GM08714 (cell line): Measurements from ENCODE around the gene FERMT3.

Experiments used
- H3K4me3 ChIP-seq: fragments of 200-500 bp; sonication (Bioruptor generic); 2 replicates; pipeline ENCODE4 v1.5.1; 2014; ENCODE audit warnings: mild to moderate bottlenecking, low read length, inconsistent platforms
- ZNF274 ChIP-seq: IDR thresholded peaks from 2 replicates; pipeline ENCODE4 v1.6.1; 2012; ENCODE audit warnings: mild to moderate bottlenecking, low read depth, low read length

FERMT3 gene

DNA sequence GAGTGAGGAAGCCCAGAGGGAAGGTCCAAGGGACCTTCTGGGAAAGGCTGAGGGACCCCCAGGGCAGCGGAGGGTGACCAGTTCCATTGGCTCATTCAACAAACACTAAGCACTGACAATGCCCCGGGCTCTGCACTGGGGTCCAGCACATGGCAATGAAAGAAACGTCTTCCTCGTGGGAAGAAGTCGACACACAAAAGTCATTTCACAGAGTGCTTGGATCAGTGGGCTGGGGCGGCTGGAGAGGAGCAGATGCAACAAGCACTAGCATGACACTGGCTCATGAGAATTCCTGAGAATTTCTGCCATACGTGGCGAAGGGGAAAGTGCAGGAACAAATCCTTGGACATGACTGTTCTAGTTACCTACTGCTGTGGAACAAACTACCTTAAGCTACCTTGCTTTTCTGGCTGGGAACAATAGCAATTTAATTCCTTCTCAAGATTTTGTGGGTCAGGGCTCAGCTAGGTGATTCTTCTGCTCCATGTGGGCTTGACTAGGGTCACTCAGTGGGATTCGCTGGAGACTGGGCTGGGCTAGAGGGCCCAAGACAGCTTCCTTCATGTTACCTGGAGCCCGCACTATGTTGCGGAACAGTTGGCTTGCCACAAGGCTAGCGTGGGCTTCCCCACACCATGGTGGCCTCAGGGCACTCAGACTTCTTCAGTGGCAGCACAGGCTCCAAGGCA, 27.4 kb upstream of the FERMT3 start:
- no peak for TF ChIP-seq ZNF274
- H3K4me3 ChIP-seq, result no peak overlapping the region

GRCh38 chr11:64180891-64181290, 25.6 kb upstream of the FERMT3 start:
- no peak for TF ChIP-seq ZNF274
- no peak overlapping the region for H3K4me3 ChIP-seq

DNA sequence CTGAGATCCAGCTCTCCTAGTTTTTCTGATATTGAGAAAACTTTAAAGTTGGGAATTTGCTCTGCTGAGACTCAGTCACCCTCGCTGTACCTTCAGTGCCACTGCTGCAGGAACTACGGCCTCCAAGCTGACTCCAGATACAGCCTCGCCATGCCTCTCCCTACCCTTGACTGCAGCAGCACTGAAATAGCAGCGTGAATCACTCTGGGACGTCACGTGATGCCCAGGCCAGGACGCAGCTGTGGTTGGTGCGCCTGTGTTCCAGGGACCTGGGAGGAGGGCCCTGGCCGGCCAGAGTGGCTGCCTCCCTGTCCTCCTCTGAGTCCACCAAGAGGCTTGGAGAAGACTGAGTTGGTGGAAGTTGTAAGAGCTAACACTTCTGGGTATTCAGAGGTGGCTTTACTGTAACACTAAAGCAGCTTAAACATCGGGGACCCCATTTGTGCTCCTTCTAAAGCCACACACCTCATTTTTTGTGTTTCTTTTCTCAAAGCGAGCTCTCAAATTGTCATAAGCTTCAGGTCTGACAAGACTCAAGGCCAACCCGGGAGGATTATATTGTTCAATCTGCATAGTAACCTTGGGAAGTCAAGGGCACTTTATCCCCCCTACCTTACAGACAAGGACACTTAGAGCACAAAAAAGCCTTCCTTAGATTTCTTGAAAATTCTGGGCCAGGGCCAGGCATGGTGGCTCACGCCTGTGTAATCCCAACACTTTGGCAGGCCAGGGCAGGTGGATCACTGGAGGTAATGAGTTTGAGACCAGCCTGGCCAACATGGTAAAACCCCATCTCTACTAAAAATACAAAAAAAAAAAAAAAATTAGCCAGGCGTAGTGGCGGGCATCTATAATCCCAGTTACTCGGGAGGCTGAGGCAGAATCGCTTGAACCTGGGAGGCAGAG, 24.8 kb upstream of the FERMT3 start:
- no peak overlapping the region for H3K4me3 ChIP-seq
- no peak for TF ChIP-seq ZNF274

DNA sequence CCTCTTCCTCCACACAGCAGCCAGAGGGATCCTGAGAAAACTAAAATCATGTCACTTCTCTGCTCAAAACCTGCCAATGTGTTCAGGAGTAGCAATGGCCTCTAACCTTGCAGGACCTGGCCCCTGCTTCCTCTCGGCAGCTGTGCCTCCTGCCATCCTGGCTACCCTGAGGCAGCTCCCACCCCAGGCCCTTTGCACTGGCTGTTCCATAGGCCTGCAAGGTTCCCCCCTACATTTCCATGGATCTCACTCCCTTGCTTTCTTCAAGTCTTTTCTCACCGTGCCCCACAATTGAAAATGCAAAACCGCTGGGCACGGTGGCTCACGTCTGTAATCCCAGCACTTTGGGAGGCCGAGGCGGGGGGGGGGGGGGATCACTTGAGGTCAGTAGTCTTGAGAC, 22.6 kb upstream of the FERMT3 start:
- no peak for TF ChIP-seq ZNF274
- H3K4me3 ChIP-seq, result no peak overlapping the region; the same call in 1 of the 2 replicates

DNA sequence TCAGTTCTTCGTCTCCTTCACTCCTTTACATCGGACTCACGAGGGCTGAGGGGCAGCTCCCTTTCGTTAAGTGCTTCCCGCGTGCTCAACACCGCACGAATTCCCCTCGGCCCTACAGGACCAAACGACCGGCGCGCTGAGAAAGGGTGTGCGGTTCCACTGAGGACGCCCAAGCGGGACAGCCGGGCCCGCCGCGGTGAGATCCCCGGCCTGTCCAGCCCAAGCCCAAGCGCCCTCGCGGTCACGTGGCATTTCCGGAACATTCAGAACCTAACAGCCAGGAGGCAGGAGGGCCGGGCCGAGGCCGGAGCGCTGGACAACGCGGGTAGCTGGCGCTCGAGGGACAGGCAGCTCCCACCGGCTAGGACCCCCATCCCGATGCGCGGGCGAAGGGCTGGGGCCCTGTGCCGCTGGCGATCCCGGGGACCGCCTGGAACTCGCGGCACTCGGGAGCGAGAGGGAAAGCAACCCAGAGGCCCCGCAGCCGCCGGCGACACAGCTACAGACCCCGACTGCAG, 21.3 kb upstream of the FERMT3 start:
- peak overlapping the region; percentile 78 for H3K4me3 ChIP-seq
- TF ChIP-seq ZNF274, result no peak

DNA sequence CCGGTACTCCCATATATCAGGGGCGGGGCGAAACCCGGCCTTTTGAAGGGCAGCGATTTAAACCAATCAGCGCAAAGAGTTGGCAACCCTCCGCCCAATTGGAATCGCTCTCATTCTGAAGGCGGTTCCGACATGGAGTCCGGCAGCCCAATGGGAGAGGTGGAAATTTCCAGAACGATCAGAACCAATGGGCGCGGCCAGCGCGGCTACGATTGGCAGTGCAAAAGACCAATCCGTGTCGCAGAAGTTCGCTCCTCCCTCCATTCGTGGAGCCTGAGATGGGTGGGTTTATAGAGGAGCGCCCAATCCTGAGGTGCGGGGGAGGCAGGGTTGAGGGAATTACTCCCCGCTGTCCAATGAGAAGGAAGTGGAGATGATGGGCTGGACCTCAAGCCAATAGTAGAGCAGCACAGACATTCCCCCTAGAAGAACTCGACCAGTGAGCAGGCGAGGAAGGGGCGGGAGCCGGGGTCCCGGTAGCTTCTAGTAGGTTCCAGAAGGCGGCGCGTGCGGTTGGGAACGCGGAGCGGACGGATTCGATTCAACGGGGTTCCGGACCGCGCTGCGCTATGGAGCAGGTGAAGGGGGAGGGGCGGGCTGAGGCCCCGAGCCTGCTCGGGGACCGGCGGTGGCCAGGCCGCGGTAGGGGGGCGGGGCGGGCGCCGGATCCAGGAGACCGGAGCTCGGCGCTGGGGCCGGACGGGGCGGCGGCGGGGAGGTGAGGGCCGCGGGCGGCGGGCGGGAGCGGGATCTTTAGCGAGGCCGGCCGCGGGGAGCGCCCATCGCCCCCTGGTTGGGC, 20.6 kb upstream of the FERMT3 start, which contains the start of gene STIP1:
Gene STIP1 (plus strand): TSS at position 479 of the 799 bp plus-strand sequence. CDS start 91 bp downstream, at position 570.
- peak within 1 kb of the TSS; percentile 78 for H3K4me3 ChIP-seq

GRCh38 chr11:64186492-64187165, 19.9 kb upstream of the FERMT3 start:
- H3K4me3 ChIP-seq, result no peak overlapping the region
- TF ChIP-seq ZNF274, result no peak

More for the DNA sequence above, 20.6 kb upstream of the FERMT3 start, which contains the start of gene STIP1:
- TF ChIP-seq ZNF274, result no peak

- no peak for TF ChIP-seq ZNF274
- H3K4me3 ChIP-seq, result no peak overlapping the region
These were observed 14.1 kb upstream of the FERMT3 start for GRCh38 chr11:64192434-64192833.

DNA sequence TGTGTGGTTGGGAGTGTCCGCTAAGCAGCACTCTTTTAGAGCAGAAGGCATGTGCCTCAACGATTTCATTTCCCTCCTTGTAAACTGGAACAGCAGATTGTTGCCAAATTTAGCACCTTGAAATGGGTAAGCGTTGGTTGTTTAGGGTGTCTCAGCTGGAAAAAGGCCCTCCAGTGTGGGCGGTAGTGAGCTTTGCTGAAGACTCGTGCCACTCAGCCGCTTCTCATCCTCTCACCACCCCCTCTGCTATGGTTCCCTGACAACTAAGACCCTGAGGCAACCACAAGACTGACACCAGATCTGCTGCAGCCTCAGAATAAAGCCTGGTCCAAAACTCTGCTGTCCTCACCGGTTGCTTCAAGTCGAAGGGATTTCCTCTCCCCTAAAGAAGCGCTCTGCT, 9.9 kb upstream of the FERMT3 start:
- no peak for TF ChIP-seq ZNF274
- H3K4me3 ChIP-seq, result no peak overlapping the region

DNA sequence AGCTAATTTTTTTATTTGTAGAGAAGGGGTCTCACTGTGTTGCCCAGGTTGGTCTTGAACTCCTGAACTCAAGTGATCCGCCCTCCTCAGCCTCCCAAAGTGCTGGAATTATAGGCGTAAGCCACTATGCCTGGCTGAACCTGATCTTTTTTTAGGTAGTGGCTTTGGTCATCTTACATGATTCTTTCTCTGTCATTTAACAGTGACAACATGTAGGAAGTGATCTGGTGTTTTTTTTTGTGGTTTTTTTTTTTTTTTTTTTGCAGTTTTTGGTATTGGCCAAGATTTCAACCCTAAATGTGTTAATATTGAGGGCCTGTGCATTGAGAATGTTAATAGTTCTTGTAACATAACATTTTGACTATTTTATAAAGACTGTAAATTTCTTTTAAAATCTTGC, 8.0 kb upstream of the FERMT3 start:
- no peak overlapping the region for H3K4me3 ChIP-seq
- TF ChIP-seq ZNF274, result no peak

DNA sequence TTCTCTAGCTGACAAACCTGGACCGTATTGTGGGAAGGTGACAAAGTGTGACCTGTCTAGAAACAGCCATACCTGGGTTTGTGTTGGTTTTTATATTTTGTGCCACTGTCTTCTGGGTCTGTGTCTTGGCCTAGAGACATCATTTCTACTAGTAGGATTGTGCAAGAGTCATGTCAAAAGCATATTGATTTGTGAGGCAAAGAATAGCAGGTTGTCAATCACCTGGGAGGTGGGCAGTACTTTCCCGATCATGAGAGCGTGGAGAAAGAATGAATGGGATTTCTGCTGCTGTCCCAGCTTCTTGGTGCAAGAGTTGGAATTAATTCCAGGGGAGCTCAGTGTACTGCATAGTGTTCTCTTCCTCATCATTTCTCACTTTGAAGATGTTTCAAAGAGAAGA, 5.0 kb upstream of the FERMT3 start:
- no peak overlapping the region for H3K4me3 ChIP-seq
- no peak for TF ChIP-seq ZNF274

GRCh38 chr11:64202992-64203391, 3.5 kb upstream of the FERMT3 start:
- TF ChIP-seq ZNF274, result no peak
- no peak overlapping the region for H3K4me3 ChIP-seq

GRCh38 chr11:64203421-64204079, 3.0 kb upstream of the FERMT3 start:
- TF ChIP-seq ZNF274, result no peak
- no peak overlapping the region for H3K4me3 ChIP-seq
